GM19452 (cell line): ENCODE measurements around the gene MAP3K20.

Experiments
- ATAC-seq: cut with Tn5 transposase; IDR thresholded peaks from one replicate; pipeline ENCODE4 v1.9.1; 2021; ENCODE audit not compliant: unreplicated experiment

The MAP3K20 gene

DNA sequence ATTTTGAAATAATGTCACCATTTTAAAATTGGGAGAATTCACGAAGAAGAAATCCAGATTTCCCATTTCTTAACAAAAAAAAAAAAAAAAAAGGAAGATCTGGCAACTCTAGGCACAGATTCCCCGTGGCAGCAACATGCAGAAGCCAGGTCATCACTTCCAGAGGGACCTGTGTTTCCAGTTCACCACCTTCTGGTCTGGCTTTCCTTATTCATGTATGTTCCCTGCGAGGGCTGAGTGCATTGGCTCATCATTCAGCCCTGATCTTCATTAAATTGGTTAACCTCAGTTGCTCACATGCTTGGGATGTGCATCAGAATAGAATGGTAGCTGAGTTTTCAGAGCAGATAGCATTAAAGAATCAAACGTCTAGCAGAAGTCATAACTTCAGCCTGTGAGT, 25.0 kb upstream of the MAP3K20 start:
- no peak for ATAC-seq

DNA sequence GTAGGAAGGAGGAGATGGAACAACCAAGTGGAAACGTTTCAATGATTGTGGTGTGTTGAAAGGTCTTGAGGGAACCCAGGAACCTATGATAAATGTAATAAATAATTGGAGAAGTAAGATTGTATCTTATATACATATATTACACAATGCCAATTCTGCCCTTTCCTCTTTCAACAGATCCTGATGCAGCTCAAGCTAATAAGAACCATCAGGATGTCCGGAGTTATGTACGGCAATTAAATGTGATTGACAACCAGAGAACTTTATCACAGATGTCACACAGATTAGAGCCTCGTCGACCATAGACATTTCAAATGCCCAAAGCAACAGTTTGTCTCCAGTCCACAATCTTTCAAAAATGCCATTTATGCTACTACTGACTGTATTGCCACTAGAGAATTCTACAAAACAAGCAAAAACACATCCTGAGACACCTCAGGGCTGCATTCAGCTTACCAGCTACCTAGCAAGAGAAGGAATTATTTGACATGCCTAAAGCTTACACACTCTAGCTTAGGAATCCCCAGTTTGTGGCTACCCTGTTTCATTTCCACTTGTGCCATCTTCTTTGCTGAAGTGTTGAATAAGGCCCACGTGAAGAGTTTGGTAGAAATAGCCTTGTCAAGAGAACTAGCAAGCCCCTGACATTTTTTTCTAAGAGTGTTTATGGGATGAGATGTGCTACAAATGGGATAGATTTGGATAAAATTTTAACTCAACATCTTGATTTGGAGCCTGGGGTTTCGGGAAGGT, 24.0 kb upstream of the MAP3K20 start:
- no peak for ATAC-seq

DNA sequence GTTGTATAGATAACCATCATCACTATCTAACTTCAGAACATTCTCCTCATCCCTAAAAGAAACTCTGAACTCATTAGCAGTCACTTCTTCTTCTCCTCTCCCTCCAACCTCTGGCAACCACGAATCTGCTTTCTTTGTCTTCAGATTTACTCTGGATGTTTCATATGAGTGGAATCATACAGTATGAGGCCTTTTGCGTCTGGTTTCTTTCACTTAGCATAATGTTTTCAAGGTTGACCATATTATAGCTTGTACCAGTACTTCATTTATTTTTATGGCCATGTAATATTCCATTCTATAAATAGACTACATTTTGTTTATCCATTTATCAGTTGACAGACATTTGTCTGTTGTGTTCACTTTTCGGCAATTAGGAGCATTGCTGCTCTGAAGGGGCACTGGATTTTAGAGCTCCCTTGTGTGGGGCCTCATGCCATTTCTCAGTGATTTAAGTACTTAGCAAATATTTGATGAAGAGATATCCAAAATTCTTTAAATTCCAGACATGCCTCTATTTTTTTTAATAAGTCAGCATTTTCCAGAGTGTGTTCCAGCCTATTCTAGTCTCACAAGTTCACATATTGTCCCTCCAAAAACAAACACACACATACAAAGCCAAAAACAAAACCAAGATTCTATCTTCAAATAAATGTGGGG, 22.5 kb upstream of the MAP3K20 start:
- no peak for ATAC-seq

DNA sequence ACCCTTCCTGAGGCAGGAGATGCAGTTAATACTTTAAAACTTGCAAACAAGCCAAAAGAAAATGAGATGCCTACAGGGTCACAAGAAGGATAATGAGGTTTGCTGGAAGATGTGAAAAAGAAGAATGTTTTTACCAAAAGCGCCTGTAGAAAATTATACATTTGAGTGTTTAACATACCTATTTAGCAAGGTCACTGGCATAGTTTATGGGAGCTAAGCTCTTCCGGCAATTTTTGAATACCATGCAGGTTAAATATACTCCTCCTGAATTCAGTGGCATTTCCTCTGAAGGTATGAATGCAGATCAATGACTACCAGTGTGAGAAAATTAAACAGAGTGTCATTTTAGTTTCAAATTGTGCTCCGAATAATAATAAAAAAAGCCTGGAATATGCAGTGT, 21.2 kb upstream of the MAP3K20 start:
- no peak for ATAC-seq

DNA sequence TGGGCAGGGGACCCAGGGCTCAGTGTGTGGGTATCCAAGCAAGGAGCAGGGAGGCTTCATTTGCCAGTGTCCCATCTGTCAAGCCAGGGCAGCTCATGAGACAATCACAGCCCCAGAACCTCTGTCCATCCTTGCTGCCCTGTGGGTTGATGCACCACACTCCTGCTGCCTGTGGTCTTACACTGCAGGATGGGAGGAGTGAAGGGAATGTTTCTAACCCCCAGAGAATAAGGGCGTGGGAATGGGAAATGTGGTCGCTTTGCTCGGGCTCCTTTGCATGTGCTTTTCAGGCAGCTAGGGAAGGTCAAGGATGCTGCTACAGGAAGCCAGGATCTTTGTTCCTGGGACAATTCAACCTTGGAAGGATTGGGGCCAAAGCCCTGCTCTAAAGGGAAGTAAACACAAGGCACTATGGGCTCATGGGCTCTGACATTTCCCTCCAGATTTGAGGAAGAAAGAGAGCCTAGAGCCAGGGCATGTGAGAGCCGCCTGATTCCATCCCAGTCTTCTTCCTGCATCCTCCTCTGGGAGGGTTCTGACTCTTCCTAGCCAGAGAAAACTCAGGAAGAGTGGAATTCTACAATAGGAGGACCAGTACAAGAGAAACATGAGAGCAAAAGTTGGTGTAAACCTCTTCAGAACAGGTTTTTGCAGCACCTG, 18.8 kb upstream of the MAP3K20 start:
- no peak for ATAC-seq

DNA sequence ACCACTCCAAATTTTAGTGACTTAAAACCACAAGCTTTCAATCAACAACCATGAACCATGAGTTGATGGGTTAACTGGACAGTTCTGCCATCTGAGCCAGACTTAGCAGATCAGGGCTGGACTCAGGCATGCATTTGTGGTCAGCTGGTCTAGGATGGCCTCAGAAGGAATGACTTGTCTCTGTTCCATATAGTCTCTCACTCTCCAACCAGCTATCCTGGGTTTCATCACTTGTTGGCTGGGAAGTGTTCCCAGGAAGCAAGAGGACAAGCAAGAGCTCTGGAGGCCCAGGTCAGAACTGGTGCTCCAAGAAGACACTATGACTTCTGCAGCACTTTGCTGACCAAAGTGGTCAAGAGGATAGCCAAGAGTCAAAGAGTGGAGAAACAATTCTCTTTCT, 17.5 kb upstream of the MAP3K20 start:
- ATAC-seq = no peak

DNA sequence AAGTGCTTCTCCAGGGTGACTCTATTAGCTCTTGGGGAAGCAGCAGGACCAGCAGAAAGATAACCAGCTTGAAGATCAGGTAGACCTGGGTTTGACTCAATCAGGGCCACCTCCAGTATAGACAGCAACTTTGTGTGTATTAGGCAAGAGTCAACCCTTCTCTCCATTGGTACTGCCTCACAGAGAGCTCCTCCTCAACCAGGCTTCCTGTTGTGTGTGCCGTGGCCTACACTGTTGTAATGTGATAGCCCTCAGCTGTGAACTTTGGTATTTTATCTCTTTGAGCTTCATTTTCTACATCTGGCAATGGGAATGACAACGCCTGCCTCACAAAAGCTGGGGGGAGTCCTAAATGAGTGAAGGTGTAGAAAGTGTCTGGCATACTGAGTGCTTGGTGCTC, 17.0 kb upstream of the MAP3K20 start:
- ATAC-seq = no peak

DNA sequence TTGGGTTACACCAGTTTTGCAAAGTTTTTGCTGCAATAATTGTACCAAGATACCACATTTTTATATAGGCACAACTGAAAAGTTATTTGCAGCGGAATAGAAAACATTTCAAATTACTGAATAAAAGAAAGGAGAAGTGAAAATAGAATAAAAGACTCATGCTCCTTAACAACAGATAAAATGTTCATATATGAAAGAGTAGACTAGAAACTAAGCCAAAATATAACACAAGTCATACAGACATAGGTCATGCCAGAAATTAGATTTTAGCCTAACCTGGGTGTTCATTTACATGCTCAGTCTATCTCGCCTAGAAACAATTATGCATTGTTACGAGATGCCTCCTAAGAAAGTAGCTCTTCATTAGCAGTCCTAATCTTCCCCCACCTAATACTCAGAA, 16.4 kb upstream of the MAP3K20 start:
- ATAC-seq = no peak

DNA sequence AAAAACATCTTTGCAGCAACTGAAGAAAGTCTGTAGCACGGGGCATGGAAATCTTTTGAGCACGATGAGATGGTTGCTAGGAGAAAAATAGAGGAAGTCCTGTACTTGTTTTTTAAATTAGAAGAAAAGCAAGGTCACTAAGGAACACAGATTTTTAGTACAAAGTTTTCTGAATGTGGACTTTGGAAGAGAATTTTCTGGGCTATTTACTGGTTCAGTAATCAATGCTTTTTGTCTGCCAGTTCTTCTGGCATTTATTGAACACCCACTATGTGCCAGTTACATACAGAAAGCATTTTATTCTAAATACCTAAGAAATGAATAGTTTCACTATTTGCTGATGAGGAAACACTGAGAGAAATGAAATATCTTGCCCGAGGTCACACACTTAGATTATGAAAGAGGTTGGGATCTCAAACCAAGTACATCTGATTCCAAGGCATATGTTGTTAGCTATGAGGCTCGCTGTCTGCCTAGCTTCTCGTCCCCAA, 15.6 kb upstream of the MAP3K20 start:
- no peak for ATAC-seq

DNA sequence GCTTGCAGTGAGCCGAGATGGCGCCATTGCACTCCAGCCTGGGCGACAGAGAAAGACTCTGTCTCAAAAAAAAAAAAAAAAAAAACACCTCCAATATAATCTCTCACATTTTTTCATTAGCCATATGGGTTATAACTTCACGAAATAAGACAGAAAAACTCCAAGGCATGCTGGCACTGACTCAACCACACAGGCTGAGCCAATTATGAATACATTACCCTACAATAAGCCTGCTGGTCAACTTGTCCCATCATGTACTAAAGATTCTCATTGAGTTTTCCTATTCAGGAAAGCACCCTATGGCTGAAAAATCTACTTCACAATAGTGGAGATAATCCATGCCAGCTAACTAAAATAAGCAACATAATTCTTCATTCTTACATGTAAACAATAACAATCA, 12.8 kb upstream of the MAP3K20 start:
- no peak for ATAC-seq

DNA sequence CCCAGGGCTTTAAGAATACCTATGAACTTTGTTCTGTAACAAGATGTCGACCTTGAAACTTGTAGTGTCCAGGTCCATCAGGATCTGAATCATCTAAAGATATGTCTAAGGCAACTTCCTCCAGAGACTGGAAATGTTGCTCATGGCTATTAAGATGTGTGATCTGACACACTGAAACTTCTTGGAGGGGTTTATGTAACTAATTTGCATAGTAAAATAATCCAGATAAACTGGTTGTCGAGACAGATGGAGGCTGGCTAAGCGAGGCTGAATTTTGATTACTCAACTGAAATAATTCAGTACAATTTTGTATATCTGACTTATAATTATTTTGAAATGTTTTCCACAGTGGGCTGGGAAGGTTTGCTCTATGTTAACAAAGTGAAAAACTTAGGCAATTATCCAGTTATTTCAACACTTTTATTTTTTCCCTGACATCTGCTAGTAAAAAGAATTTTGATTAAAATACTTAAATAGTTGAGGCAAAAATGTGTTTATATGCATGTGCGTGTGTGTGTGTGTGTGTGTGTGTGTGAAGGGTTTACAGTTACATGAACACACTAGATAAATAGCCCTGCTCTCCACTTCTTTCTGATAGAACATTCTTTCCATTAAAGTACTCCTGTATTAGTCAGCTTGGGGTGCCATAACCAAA, 11.4 kb upstream of the MAP3K20 start:
- ATAC-seq = no peak

DNA sequence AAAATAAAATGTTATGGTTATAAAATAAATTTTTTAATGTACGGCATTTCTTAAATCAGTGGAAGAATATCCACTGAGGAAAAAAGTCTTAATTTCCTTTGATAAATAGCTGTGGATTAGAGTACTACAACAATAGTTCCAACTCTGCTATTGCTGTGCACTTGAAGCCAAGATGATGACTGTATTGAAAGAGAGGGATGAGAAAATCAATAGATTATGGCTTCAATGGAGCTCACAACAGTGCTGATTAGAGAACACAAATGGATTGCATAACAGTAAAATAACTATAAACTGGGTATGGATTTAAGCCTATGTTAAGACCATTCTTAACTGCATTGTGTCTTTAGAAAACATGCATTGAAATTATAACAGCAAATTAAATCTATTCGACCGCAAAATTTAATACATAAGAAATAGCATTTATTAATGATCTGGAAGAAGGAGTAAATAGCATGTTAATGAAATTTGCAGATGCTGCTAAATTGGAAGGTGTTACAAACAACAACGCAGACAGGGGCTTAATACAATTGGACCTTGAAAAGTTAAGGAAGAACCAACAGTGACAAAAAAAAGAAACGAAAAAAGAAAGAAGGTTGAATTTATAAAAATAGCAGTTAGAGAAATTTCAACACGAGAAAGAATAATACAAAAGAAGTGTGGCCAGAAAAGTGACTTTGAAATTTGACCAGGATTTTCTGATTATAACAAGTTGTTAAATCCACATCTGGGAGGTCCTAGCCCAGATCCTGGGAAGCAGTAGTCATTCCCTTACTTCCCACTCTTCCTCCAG, 8.6 kb upstream of the MAP3K20 start:
- ATAC-seq = no peak

DNA sequence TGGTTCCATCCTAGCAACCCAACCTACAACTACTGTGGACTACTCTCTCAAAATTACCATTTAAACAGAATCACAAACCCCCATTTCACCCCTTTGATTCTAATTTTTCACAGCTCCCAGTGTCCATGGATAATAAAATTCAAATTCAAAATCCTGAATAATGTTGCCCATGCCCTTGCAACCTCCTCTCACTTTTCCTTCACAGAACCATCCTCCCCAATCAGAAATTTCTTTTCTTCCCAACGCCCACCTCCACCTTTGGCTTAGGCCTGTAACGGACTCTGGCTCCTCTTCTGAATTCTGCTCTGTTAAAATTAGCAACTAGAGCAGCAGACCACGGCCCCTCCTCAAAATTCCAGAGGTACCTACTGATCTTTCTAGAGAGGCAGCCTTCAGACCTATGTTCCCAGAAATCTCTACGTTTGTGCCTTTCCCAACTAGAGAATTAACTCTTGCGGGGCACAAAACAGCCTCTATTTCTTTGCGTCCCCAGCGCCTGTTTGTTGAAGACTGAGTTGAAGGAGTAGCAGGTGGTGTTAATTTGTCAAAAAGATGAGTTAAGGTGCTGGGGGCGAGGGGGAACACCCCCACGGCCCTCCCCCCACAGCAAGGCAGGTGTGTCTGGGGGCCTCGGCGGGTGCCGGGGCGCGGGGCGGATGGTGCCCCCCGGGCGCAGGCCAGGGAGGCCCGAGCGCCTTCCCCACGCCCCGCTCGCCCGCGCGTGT, 428 bp upstream of the MAP3K20 start:
- ATAC-seq = no peak

DNA sequence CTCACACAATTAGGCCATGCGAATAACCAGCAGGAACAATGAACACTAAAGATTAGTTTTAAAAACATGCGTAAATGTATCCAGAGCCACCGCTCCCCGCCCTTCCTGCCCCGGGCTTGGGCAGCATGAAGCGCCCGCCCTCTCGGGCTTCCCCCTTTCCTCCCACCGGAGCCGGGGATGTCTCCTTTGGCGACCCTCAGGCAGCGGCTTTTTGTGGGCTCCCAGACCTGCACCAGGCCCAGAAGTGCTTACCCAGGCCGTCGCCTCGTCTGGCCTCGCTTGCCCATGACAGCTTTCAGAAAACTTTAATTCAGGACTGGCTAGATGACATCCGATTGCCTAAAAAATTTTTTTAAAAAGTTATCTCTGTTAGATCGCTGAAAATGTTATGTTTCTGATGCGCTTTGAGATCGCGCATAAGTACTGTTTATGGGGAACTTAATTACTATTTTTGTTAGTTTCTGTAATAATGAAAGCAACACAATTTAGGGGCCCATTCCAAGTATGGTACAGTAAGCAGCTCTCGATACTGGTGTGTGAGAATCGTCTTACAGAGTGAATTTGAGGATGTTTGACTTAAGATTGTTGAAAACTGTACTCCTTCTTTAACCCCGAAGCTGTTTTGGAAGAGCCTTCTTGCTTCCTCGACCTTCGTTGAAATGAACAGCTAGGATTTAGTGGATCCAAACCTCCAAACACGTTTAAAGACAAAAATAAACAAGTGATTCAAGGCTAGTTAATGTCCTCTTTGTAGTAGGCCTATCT, 1.1 kb downstream of the MAP3K20 start:
- peak; percentile 29 for ATAC-seq

DNA sequence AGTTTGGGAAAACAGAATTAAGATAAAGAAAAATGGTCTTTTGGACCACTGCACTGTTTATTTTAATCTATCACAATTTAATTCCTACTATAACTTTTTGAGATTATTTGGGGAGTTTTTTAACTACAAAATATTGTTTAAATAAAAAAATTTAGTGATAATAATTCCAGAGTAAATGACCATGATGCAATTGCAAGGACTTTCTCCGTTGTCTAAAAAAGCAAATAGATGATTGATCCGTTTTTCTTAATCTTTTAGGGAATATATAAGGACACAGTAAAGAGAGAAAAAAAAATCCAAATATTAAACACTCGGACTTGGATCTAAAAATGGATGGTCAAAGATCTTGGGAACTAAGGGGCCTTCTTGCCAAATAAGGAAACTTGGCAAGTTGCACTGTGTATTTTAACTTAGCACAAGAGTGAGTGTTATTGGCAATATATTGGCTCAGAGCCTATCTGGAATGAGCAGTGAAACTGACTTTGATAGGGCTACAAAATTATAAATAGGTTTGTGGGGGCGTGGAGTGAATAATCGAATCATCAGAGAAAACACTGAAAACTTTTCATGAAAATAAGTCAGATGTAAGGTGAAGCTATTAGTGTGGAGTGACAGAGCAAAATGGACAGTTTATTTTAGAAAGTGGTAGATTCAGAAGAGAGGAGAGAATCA, 2.0 kb downstream of the MAP3K20 start:
- ATAC-seq = no peak

DNA sequence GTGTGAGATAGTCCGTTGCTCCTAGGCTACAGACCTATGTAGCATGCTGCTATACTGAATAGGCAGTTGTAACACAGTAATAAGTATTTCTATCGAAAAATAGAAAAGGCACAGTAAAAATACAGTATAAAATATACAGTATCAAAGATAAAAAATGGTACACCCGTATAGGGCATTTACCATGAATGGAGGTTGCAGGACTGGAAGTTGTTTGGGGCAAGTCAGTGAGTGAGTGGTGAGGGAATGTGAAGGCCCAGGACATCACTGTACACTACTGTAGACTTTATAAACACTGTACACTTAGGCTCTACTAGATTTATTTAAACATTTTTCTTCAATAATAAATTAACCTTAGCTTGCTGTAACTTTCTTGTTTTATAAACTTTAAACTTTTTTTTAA, 3.5 kb downstream of the MAP3K20 start:
- no peak for ATAC-seq

DNA sequence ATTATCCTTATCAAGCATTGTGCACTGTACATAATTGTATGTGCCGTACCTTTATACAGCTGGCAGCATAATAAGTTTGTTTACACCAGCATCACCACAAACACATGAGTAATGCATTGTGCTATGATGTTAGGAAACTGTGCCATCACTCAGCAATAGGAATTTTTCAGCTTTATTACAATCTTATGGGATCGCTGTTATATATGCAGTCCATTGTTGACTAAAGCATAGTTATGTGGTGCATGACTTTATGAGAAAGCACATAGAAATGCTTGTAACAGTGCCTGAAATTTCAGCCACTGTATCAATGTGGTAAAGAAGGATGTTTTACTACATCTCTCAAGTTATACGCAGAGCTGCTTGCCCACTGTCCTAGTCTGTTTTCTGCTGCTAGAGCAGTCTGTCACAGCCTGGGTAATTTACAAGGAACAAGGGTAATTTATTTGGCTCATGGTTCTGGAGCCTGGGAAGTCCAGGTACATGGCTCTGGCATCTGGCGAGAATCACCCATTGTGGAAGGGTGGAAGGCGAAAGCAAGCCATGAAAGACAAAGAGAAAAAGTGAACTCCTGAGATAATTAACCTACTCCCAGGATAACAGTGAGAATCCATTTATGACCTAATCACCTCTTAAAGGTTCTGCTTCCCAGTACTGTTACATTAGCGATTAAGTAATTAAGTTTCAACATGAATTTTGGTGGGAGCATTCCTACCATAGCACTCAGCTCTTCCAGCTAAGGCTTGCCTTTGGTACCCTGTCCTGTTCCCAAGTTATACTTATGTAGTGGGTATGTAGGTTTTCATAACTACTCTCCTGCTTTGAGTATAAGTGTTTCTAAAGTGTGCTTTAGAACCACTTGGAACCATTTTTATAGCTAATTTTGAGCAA, 4.6 kb downstream of the MAP3K20 start:
- no peak for ATAC-seq
